HUDEP-2 (cell line): ENCODE results near the gene TMEM62.

Source experiments
- DNase-seq, 76 experiments: peaks; one replicate each; lab custom pipeline; 2025; ENCODE audit not compliant: unreplicated experiment in 76 of 76; lab: John Stamatoyannopoulos, UW

Gene TMEM62

GRCh38 chr15:43207024-43207423 lies 73.6 kb downstream of the TMEM62 start:
- DNase-seq = no peak

GRCh38 chr15:43208052-43209002 lies 74.9 kb downstream of the TMEM62 start:
- DNase-seq = no peak

- DNase-seq = peak in 2 of 76 experiments; percentile 9 to 19
These were observed 75.9 kb downstream of the TMEM62 start for GRCh38 chr15:43209059-43209824.

- no peak for DNase-seq
These were observed 76.9 kb downstream of the TMEM62 start for GRCh38 chr15:43210172-43210745.

- no peak for DNase-seq
These were observed 77.4 kb downstream of the TMEM62 start for GRCh38 chr15:43210807-43211206.

GRCh38 chr15:43211224-43211735 lies 77.9 kb downstream of the TMEM62 start:
- DNase-seq = no peak

- no peak for DNase-seq
These were observed 78.9 kb downstream of the TMEM62 start for GRCh38 chr15:43212299-43212698.

- DNase-seq = no peak
These were observed 79.6 kb downstream of the TMEM62 start for GRCh38 chr15:43212951-43213350.

GRCh38 chr15:43213466-43213865 lies 80.1 kb downstream of the TMEM62 start:
- no peak for DNase-seq

- DNase-seq = no peak
These were observed 80.8 kb downstream of the TMEM62 start for GRCh38 chr15:43214169-43214568.

- no peak for DNase-seq
These were observed 81.4 kb downstream of the TMEM62 start for GRCh38 chr15:43214592-43215295.

GRCh38 chr15:43215961-43216360 lies 82.6 kb downstream of the TMEM62 start:
- DNase-seq = no peak

GRCh38 chr15:43218908-43219706 lies 85.7 kb downstream of the TMEM62 start:
- DNase-seq = peak in 73 of 76 experiments; percentile 21 to 89 (median 62)

GRCh38 chr15:43219929-43220928 lies 86.8 kb downstream of the TMEM62 start:
- DNase-seq = peak in 58 of 76 experiments; percentile 27 to 83 (median 61)

- DNase-seq = peak in 75 of 76 experiments; percentile 53 to 99 (median 87)
These were observed 87.6 kb downstream of the TMEM62 start, which contains the start of gene EPB42 for GRCh38 chr15:43220991-43221403. Gene EPB42 (minus strand): TSS chr15:43221018. CDS start chr15:43220825, 193 bp downstream.

- DNase-seq = peak in 35 of 76 experiments; percentile 27 to 87 (median 61)
These were observed 88.0 kb downstream of the TMEM62 start for GRCh38 chr15:43221422-43221821.

GRCh38 chr15:43225201-43225949 lies 92.0 kb downstream of the TMEM62 start:
- DNase-seq = peak in 59 of 76 experiments; percentile 8 to 80 (median 40)
